ENCODE results near the gene KLHDC7B.

DNA sequence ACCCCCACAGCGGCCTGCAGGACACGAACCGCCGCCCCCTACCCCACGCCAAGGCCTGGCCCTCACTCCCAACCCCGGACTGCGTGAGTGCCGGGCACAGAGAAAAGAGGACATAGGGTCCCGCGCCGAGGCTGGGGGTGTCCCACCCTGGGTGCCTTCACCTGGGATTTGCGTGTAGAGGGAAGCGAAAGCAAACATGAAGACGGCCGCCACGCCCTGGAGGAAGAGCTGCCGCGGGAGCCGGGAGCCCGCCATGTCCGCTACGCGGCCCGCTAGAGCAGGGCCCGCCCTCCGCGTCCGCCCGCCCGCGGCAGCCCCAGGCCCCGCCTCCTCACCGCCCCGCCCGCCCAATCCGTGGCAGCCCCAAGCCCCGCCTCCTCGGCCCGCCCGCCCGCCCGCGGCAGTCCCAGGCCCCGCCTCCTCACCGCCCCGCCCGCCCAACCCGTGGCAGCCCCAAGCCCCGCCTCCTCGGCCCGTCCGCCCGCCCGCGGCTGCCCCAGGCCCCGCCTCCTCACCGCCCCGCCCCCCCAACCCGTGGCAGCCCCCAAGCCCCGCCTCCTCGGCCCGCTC is 38.2 kb upstream of the KLHDC7B start, which contains the start of gene LMF2:
- TF ChIP-seq CTCF (IDR thresholded peaks at IDR 0.05; ENCODE audit: poor library complexity) (no peak), EZH2 (IDR thresholded peaks at IDR 0.05; ENCODE audit: borderline replicate concordance) (no peak), EZH2phosphoT487 (IDR thresholded peaks at IDR 0.05; ENCODE audit: low read depth, severe bottlenecking, unreplicated experiment) (no peak)

All from hepatocyte (in vitro differentiated cells).